Common myeloid progenitor, CD34-positive (primary cell): Measurements from ENCODE around the gene CCDC175.
A peak's percentile ranks its signal among the peaks of the same experiment; 100 is the strongest.

Experiments used
- CTCF ChIA-PET: fragments of 350-600 bp; sonication (Branson Sonifier 250); formaldehyde crosslinking; loops from one replicate; lab custom pipeline; 2021; ENCODE audit warnings: antibody characterized with exemption; lab: Charles Lee
- POLR2A ChIA-PET: fragments of 350-600 bp; sonication (Branson Sonifier 250); formaldehyde crosslinking; loops from one replicate; lab custom pipeline; 2021; ENCODE audit warnings: antibody characterized with exemption; lab: Charles Lee
- DNase-seq, 3 donors: peaks; one replicate each; pipeline versions ENCODE4 v3.0.0 to v3.0.0-alpha.2; 2013
- H3K27ac ChIP-seq, 2 experiments: 1 replicate in 1 of 2; 2 replicates in 1 of 2; pipeline ENCODE4 v1.7.0; 2013; ENCODE audit warnings: inconsistent platforms in 2 of 2, low read length in 2 of 2, mild to moderate bottlenecking in 2 of 2, low read depth in 1 of 2, moderate library complexity in 1 of 2; ENCODE audit not compliant: severe bottlenecking in 2 of 2, insufficient read depth in 1 of 2, poor library complexity in 1 of 2
- H3K27me3 ChIP-seq, 5 experiments: replicated peaks in 2 of 5; 1 replicate in 3 of 5; 2 replicates in 2 of 5; pipeline versions ENCODE4 v1.6.1 to v1.7.0; 2013; ENCODE audit warnings: low read length in 4 of 5, mild to moderate bottlenecking in 2 of 5, moderate library complexity in 2 of 5, inconsistent platforms in 1 of 5; ENCODE audit not compliant: insufficient read depth in 5 of 5, control insufficient read depth in 4 of 5
- H3K36me3 ChIP-seq, 4 experiments: 1 replicate in 2 of 4; 2 replicates in 2 of 4; pipeline versions ENCODE4 v1.6.1 to v1.7.0; 2013; ENCODE audit warnings: low read length in 3 of 4, control low read depth in 1 of 4, mild to moderate bottlenecking in 1 of 4; ENCODE audit not compliant: control insufficient read depth in 4 of 4, insufficient read depth in 4 of 4
- H3K4me1 ChIP-seq, 4 experiments: 1 replicate in 3 of 4; 2 replicates in 1 of 4; pipeline versions ENCODE4 v1.6.1 to v1.7.1; 2013; ENCODE audit warnings: low read length in 3 of 4, mild to moderate bottlenecking in 3 of 4, control low read depth in 1 of 4, inconsistent platforms in 1 of 4, moderate library complexity in 1 of 4; ENCODE audit not compliant: control insufficient read depth in 4 of 4, insufficient read depth in 4 of 4; ENCODE audit errors: control extremely low read depth in 1 of 4
- H3K4me3 ChIP-seq, 7 experiments: 1 replicate in 4 of 7; 2 replicates in 3 of 7; pipeline versions ENCODE4 v1.5.1 to v1.7.0; 2013; ENCODE audit warnings: mild to moderate bottlenecking in 7 of 7, low read length in 6 of 7, moderate library complexity in 6 of 7, inconsistent platforms in 2 of 7, low read depth in 2 of 7, control low read depth in 1 of 7; ENCODE audit not compliant: insufficient read depth in 4 of 7, control insufficient read depth in 1 of 7; ENCODE audit errors: extremely low read depth in 1 of 7
- H3K9me3 ChIP-seq, 5 experiments: 1 replicate in 4 of 5; 2 replicates in 1 of 5; pipeline versions ENCODE4 v1.6.1 to v1.7.1; 2013; ENCODE audit warnings: low read length in 4 of 5, mild to moderate bottlenecking in 2 of 5, inconsistent platforms in 1 of 5, low read depth in 1 of 5, moderate library complexity in 1 of 5; ENCODE audit not compliant: control insufficient read depth in 4 of 5, insufficient read depth in 2 of 5; ENCODE audit errors: control extremely low read depth in 1 of 5
- WGBS: methylation state at CpG from one replicate; pipeline ENCODE4 v1.1.5; 2013; ENCODE audit not compliant: insufficient coverage; 5-methylcytosine and 5-hydroxymethylcytosine counted together

Gene CCDC175

GRCh38 chr14:59543873-59544272 is 32.7 kb downstream of the CCDC175 start:
- no peak for DNase-seq
- H3K36me3 ChIP-seq, result peaks cover 0 to 32% (median 6%) of the 10 kb centered on the region in 4 experiments
- POLR2A ChIA-PET, result no interaction called here
- H3K4me1 ChIP-seq, result peaks cover 2 to 8% (median 4%) of the 10 kb centered on the region in 4 experiments
- no peak overlapping the region for H3K4me3 ChIP-seq
- no peaks in the 10 kb centered on the region for H3K27me3 ChIP-seq
- WGBS, result 74% methylated on average over 6 of the region's 7 CpGs
- no peaks in the 10 kb centered on the region for H3K9me3 ChIP-seq
- CTCF ChIA-PET, result interaction anchor here (0.7 to 2.4 kb wide), 9 partner anchors 8 to 37 kb away, joined by 3 to 10 read pairs (median 5); partner anchors contain the start of gene CCDC175
- H3K27ac ChIP-seq, result no peak overlapping the region

DNA sequence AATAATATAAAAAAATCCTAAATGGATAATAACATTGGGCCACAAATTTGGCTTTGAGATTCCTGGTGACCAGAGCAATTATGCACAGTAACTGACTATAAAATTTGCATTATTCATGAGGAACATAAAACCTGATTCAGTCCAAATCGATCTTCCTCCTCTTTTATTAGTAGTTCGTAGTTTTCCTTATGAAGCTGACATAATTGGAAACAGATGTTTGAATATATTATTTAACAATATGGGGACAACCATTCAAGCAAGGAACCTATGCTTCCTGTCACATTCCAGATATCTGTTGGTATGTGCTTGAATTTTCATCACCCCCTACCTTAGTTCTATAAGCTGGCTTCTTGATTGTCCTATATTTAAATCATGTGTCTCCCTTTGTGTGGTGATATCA is 34.9 kb downstream of the CCDC175 start:
- ChIA-PET CTCF (interaction anchor here (1.5 kb wide), 1 partner anchor 18 kb away, joined by 3 read pairs; no protein-coding TSS in a partner anchor), POLR2A (no interaction called here)
- Histone ChIP-seq H3K4me1 (peaks cover 8 to 24% (median 15%) of the 10 kb centered on the region in 4 experiments), H3K36me3 (peaks cover 0 to 31% (median 8%) of the 10 kb centered on the region in 4 experiments), H3K27me3 (no peaks in the 10 kb centered on the region), H3K9me3 (no peaks in the 10 kb centered on the region), H3K4me3 (no peak overlapping the region), H3K27ac (no peak overlapping the region)
- no CpG with 5 or more reads among the region's 2 CpGs for WGBS
- DNase-seq, result no peak

DNA sequence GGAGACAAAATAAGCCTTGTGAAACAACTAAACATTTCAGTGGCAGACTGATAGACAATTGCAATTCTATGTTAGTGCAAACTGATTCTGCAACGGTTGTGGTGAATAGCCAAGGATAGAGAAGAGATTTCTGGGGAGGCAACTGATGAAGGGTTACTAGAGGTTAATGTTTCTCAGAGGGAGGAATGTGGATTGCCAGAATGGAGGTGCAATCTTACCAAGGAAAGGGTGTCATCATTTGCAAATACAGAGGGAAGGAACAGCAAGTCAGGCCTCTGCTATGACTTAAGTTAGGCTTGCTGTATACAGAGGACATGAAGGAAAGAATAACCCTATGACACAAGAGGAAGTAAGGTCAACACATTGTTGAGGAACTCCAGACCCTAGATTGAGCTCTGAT is 35.8 kb downstream of the CCDC175 start:
- DNase-seq, result no peak
- Histone ChIP-seq H3K4me1 (peaks cover 8 to 24% (median 15%) of the 10 kb centered on the region in 4 experiments), H3K36me3 (peaks cover 0 to 31% (median 8%) of the 10 kb centered on the region in 4 experiments), H3K9me3 (no peaks in the 10 kb centered on the region), H3K27me3 (no peaks in the 10 kb centered on the region), H3K4me3 (no peak overlapping the region), H3K27ac (no peak overlapping the region)
- ChIA-PET CTCF (interaction anchor here (0.7 to 3.1 kb wide), 2 partner anchors 34 to 45 kb away, joined by 3 to 18 read pairs; no protein-coding TSS in a partner anchor), POLR2A (no interaction called here)
- WGBS, result 75% methylated on average over 1 of the region's 1 CpG

GRCh38 chr14:59538936-59539335 is 37.7 kb downstream of the CCDC175 start:
- POLR2A ChIA-PET, result no interaction called here
- peak in 2 of 3 donors; percentile 59 to 78 for DNase-seq
- Histone ChIP-seq H3K36me3 (peaks cover 0 to 39% (median 9%) of the 10 kb centered on the region in 4 experiments), H3K9me3 (no peaks in the 10 kb centered on the region), H3K4me1 (peaks cover 8 to 24% (median 16%) of the 10 kb centered on the region in 4 experiments), H3K27ac (no peak overlapping the region), H3K4me3 (peak overlapping the region in 1 of 7 experiments; percentile 31), H3K27me3 (no peaks in the 10 kb centered on the region)
- 40% methylated on average over 1 of the region's 4 CpGs for WGBS
- CTCF ChIA-PET, result interaction anchor here (0.7 to 3.1 kb wide), 4 partner anchors 27 to 38 kb away, joined by 3 to 18 read pairs (median 9); partner anchors contain the start of gene CCDC175

DNA sequence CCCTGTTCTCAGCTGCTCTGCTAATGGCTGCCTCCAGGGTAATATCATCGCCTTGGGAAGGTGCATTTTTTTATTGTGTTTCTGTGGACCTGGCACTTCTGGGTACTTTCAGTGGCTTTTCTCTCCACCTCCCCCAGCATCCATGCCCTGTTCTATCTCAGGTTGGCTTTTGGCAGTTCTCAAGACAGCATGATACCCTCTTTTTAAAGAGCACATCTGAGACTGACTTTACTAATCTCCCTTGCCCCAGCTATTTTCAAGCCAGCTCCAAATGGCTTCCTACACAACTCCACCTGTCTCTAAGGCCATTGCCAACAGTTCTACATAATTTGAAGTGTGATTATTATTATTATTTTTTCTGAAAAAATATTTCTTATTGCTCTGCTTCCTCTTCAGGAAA is 39.1 kb downstream of the CCDC175 start:
- no peak for DNase-seq
- Histone ChIP-seq H3K9me3 (no peaks in the 10 kb centered on the region), H3K27ac (no peak overlapping the region), H3K4me1 (peaks cover 14 to 31% (median 17%) of the 10 kb centered on the region in 4 experiments), H3K27me3 (no peaks in the 10 kb centered on the region), H3K4me3 (no peak overlapping the region), H3K36me3 (peaks cover 0 to 36% (median 9%) of the 10 kb centered on the region in 4 experiments)
- ChIA-PET POLR2A (no interaction called here), CTCF (interaction anchor here (1.2 kb wide), 2 partner anchors 28 to 30 kb away, joined by 3 read pairs; no protein-coding TSS in a partner anchor)
- no CpG with 5 or more reads among the region's 1 CpG for WGBS

GRCh38 chr14:59534361-59534987 is 42.1 kb downstream of the CCDC175 start:
- H3K36me3 ChIP-seq, result peaks cover 0 to 51% (median 16%) of the 10 kb centered on the region in 4 experiments
- no peak overlapping the region for H3K4me3 ChIP-seq
- H3K27ac ChIP-seq, result no peak overlapping the region
- H3K27me3 ChIP-seq, result no peaks in the 10 kb centered on the region
- ChIA-PET POLR2A (no interaction called here), CTCF (no interaction called here)
- peaks cover 15 to 31% (median 19%) of the 10 kb centered on the region in 4 experiments for H3K4me1 ChIP-seq
- no peaks in the 10 kb centered on the region for H3K9me3 ChIP-seq
- DNase-seq, result no peak
- WGBS, result 97% methylated on average over 3 of the region's 7 CpGs

GRCh38 chr14:59532419-59532818 is 44.2 kb downstream of the CCDC175 start:
- H3K27me3 ChIP-seq, result no peaks in the 10 kb centered on the region
- H3K4me3 ChIP-seq, result no peak overlapping the region
- WGBS, result 57% methylated on average over 1 of the region's 1 CpG
- peaks cover 0 to 14% (median 7%) of the 10 kb centered on the region in 4 experiments for H3K4me1 ChIP-seq
- peaks cover 0 to 66% (median 20%) of the 10 kb centered on the region in 4 experiments for H3K36me3 ChIP-seq
- no peak overlapping the region for H3K27ac ChIP-seq
- CTCF ChIA-PET, result interaction anchor here (0.6 to 1.0 kb wide), 2 partner anchors 23 to 25 kb away, joined by 3 read pairs; no protein-coding TSS in a partner anchor
- POLR2A ChIA-PET, result no interaction called here
- peaks cover 0 to 9% (median 3%) of the 10 kb centered on the region in 5 experiments for H3K9me3 ChIP-seq
- peak in 1 of 3 donors; percentile 10 for DNase-seq
